Measurements from ENCODE around the gene YDJC. TPM values are rescaled to one million over a fixed set of nuclear protein-coding genes. Genes with fewer than 3 reads are reported as not detected.
"Not testable (repeated sequence)": the region's sequence is repeated elsewhere in the genome, so short reads cannot be mapped to it uniquely, and the experiment has no call there.

Gene YDJC
- total RNA-seq, 1 experiment from 2014 or later, result 39.6 TPM

DNA sequence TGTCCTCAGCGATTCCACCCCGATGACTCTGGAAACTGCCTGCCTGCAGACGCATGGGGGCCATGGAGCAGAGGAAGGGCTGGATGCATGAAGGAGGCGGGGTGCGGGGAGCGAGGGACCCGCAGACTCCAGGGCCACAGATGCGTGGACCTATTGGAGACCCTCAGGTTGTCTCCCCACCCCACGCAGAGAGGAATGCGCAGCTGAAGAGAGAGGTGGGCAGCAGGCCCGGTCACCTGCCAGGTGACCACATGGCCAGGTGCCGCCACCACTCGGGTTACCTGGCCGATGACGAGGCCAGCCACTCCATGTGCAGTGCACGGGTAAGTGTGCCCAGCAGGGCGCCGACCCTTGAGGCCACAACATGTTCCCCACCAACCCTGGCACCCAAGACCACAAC, 3.1 kb upstream of the YDJC start:
- DNase-seq (ENCODE audit: low read depth), result no peak

DNA sequence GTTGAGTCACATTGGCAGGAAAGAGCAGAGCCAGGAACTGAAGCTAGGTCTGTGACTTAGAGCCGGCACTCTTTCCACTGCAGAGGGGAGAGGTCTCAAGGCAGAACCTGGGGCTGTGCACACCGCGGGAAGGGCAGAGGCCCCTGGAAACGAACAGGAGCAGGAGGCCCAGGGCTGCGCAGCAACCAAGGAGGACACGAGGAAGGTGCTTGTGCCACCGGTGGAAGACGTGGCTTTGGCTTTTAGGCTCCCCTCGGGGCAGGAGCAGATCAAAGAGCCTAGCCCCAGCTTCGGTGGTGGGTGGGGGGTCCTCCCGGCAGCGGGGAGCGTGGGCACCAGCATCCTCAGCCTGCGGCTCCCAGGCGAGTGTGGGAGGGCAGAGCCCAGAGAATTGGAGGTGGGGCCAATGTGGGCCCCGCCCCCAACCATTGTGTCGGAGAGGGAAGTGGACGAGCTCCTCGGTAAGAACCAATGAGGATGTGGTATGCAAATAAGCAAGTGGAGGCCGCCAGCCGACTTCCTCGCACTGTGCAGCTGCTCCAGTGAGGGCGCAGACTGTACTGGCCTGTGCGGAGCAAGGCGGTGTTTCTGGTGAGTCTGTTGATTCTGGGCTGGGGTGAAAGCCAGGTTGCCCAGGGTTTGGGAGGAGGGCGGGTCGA, 2.5 kb upstream of the YDJC start, which contains the start of gene CCDC116:
TSS of gene CCDC116 (plus strand) at position 524 of the 659 bp plus-strand sequence. CDS start 422 bp downstream, outside the sequence.
- no peak for DNase-seq (ENCODE audit: low read depth)

GRCh38 chr22:21631025-21631424, 1.2 kb upstream of the YDJC start:
- no peak for DNase-seq (ENCODE audit: low read depth)

GRCh38 chr22:21628386-21629254, 1.2 kb downstream of the YDJC start:
- DNase-seq (ENCODE audit: low read depth), result no peak

GRCh38 chr22:21626735-21627469, 2.9 kb downstream of the YDJC start:
- no peak for DNase-seq (ENCODE audit: low read depth)

DNA sequence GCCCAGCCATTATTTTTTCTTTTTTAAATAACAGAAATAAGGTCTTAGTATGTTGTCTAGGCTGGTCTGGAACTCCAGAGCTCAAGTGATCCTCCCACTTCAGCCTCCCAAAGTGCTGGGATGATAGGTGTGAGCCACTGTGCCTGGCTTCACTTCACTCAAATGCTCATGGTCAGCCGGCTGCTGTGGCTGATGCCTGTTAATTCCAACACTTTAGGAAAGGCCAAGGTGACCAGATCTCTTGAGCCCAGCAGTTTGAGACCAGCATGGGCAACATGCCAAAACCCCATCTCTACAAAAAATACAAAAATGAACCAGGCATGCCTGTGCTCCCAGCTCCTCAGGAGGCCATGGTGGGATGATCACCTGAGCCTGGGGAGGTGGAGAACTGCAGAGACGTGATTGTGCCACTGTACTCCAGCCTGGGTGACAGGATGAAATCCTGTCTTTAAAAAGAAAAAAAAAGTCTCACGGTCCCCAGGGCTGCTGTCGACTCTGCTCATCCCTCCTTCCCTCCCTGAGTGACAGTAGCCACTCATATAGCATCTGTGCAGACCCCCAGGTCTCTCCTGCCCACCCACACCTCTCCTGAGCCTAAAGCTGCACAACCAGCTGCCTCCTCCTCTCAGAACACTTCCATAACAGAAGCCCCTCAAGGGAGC, 3.6 kb downstream of the YDJC start:
- no peak for DNase-seq (ENCODE audit: low read depth)

DNA sequence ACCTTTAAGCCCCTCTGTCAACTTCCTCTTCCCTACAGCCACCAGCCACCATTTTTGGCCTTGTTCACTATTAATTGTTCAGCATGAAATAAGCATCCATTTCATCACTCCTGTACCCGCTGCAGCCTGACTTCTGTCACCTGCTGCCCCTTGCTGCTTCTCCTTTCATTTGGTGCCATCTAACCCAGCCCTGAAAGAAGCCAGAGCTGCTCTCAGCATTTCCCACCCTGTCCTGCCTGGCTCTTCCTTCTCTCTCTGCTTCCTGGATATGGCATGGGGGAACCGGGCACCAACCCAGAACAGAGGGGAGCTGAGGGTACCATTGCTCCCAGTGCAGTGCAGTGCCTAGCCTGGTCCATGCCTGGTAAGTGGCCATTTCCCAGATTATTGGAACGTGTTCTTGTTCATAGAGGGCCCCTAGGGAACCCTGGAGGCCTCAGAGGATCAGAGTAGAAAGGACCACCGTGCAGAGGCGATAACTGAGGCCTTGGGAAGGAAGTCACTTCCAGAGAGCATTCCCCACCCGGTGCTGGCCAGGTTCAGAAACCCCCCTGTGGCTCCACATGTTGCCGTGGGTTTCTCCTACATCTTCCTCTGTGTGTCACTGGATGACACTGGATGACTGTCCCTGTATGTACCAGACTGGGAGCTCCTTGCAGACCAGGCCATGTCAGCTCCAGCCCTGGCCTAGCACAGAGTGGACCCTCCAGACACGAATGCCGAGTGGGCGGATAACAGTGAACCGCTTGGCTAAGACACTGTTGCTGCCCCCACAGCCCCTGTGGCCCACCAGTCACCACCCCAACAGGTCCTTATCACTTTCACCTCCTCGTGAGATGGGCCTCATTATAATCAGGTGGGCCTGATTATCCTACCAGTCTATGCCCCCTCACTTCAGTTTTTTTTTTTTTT, 4.7 kb downstream of the YDJC start:
- no peak for DNase-seq (ENCODE audit: low read depth)

- no peak for DNase-seq (ENCODE audit: low read depth)
Measured at GRCh38 chr22:21624120-21624879, 5.5 kb downstream of the YDJC start.

- no peak for DNase-seq (ENCODE audit: low read depth)
Measured at GRCh38 chr22:21623648-21623970, 6.2 kb downstream of the YDJC start.

DNA sequence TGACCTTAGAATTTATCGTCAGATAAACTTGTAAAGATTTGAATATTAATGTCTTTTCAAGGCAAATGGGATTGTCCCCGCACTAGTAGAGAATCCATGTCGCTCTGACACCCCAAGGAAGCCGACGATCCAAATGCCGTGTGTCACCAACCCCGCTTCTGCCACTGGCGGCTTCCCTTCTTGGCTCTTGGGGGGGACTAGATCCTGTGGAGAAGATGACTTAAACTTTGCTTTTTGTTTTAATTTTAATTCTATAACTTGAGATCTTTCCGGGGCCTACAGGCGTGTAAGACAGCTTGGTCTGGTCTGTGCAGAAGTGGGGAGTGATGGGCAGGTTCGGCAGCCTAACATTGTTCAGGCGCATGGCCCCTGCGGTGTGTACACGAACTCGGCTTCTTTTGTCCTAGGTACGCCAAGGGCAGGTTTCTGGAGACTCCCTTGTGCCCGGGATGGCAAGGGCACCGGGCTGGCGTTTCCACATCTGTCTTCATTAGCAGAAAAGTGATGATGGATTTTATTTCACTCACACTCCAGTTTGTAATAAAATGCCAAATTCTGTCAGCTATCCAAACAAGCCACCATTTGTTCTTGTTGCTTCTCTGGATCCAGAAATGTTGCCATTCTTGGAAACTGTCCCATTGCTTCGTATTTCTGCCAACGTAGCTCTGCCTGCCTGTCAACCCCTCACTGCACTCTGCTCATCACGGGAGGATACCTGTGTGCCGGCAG, 6.7 kb downstream of the YDJC start:
- DNase-seq (ENCODE audit: low read depth), result no peak

DNA sequence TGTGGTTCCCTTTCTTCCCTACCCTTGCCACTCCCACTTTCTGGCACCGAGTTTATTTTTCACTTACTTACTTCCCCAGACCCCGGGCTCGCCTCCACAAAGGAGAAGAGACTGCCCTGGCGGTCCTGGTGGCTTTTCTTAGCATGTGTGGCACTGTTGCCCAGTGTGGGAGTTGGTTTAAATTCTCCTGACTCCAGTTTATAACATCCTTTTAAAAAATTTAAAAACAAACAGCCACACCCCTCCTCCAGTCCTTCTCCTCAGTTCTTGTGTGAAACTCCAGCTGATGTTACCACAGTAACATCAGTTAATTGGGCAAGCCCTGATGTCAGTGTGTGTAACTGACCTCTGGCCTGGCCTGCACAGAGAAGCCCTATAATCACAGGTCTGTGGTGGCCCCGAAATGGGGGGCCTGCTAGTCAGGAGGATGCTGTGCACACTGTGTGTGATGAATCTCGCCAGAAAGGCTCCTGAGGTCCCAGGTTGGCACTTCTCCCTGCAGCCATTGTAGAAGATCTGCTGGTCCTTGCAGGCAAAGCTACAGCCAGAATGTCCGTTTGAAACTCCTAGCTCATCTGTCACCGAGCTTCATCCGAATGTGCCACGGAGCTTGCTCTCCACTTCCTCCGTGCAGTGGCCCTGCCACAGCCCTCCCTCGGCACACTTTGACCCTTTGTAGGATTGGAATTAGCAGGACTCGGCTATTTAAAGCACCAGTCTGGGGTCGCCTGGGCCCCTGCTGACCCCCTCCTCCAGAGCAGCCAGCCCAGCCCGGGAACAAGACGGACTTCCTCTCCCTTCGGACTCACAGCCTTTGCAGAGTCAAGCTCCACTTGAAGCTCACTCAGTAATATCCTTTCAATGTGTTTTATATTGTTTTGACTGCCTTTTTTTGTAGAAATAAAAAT, 7.6 kb downstream of the YDJC start:
- DNase-seq (ENCODE audit: low read depth), result no peak

- no peak for DNase-seq (ENCODE audit: low read depth)
Measured at GRCh38 chr22:21621025-21621424, 8.8 kb downstream of the YDJC start.

DNA sequence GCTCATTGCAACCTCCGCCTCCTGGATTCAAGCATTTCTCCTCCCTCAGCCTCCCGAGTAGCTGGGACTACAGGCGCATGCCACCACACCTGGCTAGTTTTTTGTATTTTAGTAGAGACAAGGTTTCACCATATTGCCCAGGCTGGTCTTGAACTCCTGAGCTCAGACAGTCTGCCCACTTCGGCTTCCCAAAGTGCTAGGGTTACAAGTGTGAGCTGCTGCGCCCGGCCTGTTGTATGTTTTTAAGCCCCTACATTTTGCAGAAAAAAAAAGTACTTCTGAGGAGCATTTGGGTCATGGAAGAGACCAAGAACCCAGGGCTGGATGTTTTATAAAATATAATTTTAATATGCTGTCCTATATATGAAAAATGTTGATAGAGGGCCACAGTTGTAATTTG, 12.5 kb downstream of the YDJC start:
- not testable (repeated sequence) for DNase-seq (ENCODE audit: low read depth)

DNA sequence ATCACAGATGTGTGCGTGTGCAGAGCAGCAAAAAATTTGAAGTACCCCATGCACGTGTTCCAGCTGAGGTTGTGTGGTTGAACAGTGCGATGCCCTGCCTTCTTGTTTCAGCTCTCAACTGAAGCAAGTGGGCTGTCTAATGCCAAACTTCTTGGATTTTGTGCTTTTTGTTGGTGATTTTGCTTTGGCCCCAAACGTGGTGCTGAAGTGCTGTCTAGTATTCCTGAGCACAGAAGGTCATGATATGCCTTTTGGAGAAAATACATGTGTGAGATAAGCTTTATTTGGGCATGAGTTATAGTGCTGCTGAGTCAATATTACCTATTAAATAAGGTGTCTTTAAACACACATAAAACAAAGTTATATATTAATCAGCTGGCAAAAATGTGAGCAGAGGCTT, 14.1 kb downstream of the YDJC start:
- no peak for DNase-seq (ENCODE audit: low read depth)

GRCh38 chr22:21613553-21614233, 16.1 kb downstream of the YDJC start:
- DNase-seq (ENCODE audit: low read depth), result no peak

DNA sequence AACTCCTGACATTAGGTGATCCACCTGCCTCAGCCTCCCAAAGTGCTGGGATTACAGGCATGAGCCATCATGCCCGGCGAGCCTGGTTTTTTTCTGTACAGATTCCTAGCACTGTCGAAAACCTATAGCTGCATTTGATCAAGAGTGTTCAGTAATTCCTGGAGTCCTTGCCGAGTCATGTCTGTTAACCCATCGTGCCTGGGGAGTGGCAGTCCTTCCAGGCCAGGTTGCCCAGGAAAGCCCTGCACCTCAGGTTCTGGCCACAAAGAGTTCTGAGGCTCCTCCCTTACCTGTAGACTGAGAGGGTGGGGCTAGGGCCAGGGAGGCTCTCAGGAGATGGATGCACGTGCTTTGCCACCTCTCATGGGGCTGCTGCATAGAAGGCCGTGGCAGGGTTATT, 17.0 kb downstream of the YDJC start:
- no peak for DNase-seq (ENCODE audit: low read depth)

GRCh38 chr22:21611210-21611977, 18.4 kb downstream of the YDJC start:
- DNase-seq (ENCODE audit: low read depth), result no peak

Measured in LHCN-M2 (cell line).